ENCODE measurements around the gene TMEM233.
"Not testable (repeated sequence)": the region's sequence is repeated elsewhere in the genome, so short reads cannot be mapped to it uniquely, and the experiment has no call there.

TMEM233 gene

GRCh38 chr12:119603767-119604166 is 10.2 kb downstream of the TMEM233 start:
- H3K4me3 ChIP-seq (ENCODE audit: low read depth in 1 of 2, low read length in 2 of 2): no peak overlapping the region
- H3K27ac ChIP-seq (ENCODE audit: low read depth, low read length): no peak overlapping the region
- H3K36me3 ChIP-seq (ENCODE audit: control insufficient read depth in 1 of 2, insufficient read depth in 2 of 2, low read length in 2 of 2): no peaks in the 10 kb centered on the region
- H3K9ac ChIP-seq (ENCODE audit: low read depth in 1 of 2, low read length in 2 of 2): no peak overlapping the region
- H3K4me1 ChIP-seq (ENCODE audit: control insufficient read depth in 1 of 2, insufficient read depth in 2 of 2, low read length in 2 of 2): no peaks in the 10 kb centered on the region
- H3K9me3 ChIP-seq (ENCODE audit: control insufficient read depth in 1 of 2, low read length in 2 of 2): no peaks in the 10 kb centered on the region
- no peaks in the 10 kb centered on the region for H3K27me3 ChIP-seq (ENCODE audit: control insufficient read depth in 1 of 2, insufficient read depth in 2 of 2, low read length in 2 of 2)

DNA sequence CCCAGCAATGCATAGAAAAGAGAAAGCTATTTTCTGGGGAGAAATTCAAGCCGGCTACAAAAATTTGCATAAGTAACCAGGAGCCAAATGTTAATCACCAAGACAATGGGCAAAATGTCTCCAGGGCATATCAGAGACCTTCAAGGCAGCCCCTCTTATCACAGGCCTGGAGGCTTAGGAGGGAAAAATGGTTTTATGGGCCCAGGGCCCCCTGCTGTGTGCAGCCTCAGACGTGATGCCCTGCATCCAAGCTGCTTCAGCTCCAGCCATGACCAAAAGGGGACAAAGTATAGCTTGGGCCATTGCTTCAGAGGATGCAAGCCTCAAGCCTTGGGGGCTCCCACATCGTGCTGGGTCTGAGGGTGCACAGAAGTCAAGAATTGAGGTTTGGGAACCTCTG is 15.8 kb downstream of the TMEM233 start:
- Histone ChIP-seq H3K9ac (ENCODE audit: low read depth in 1 of 2, low read length in 2 of 2) (no peak overlapping the region), H3K4me1 (ENCODE audit: control insufficient read depth in 1 of 2, insufficient read depth in 2 of 2, low read length in 2 of 2) (no peaks in the 10 kb centered on the region), H3K27ac (ENCODE audit: low read depth, low read length) (no peak overlapping the region)

GRCh38 chr12:119613319-119613936 is 19.9 kb downstream of the TMEM233 start:
- no peak overlapping the region for H3K4me3 ChIP-seq (ENCODE audit: low read depth in 1 of 2, low read length in 2 of 2)
- no peak overlapping the region for H3K27ac ChIP-seq (ENCODE audit: low read depth, low read length)
- no peaks in the 10 kb centered on the region for H3K36me3 ChIP-seq (ENCODE audit: control insufficient read depth in 1 of 2, insufficient read depth in 2 of 2, low read length in 2 of 2)
- H3K27me3 ChIP-seq (ENCODE audit: control insufficient read depth in 1 of 2, insufficient read depth in 2 of 2, low read length in 2 of 2): no peaks in the 10 kb centered on the region
- H3K9ac ChIP-seq (ENCODE audit: low read depth in 1 of 2, low read length in 2 of 2): no peak overlapping the region
- no peaks in the 10 kb centered on the region for H3K9me3 ChIP-seq (ENCODE audit: control insufficient read depth in 1 of 2, low read length in 2 of 2)
- no peaks in the 10 kb centered on the region for H3K4me1 ChIP-seq (ENCODE audit: control insufficient read depth in 1 of 2, insufficient read depth in 2 of 2, low read length in 2 of 2)

More for the DNA sequence above, 15.8 kb downstream of the TMEM233 start:
- Histone ChIP-seq H3K27me3 (ENCODE audit: control insufficient read depth in 1 of 2, insufficient read depth in 2 of 2, low read length in 2 of 2) (no peaks in the 10 kb centered on the region), H3K4me3 (ENCODE audit: low read depth in 1 of 2, low read length in 2 of 2) (no peak overlapping the region), H3K9me3 (ENCODE audit: control insufficient read depth in 1 of 2, low read length in 2 of 2) (no peaks in the 10 kb centered on the region), H3K36me3 (ENCODE audit: control insufficient read depth in 1 of 2, insufficient read depth in 2 of 2, low read length in 2 of 2) (no peaks in the 10 kb centered on the region)

GRCh38 chr12:119614705-119615104 is 21.1 kb downstream of the TMEM233 start:
- no peaks in the 10 kb centered on the region for H3K4me1 ChIP-seq (ENCODE audit: control insufficient read depth in 1 of 2, insufficient read depth in 2 of 2, low read length in 2 of 2)
- H3K4me3 ChIP-seq (ENCODE audit: low read depth in 1 of 2, low read length in 2 of 2): no peak overlapping the region
- H3K27ac ChIP-seq (ENCODE audit: low read depth, low read length): no peak overlapping the region
- no peaks in the 10 kb centered on the region for H3K36me3 ChIP-seq (ENCODE audit: control insufficient read depth in 1 of 2, insufficient read depth in 2 of 2, low read length in 2 of 2)
- H3K9me3 ChIP-seq (ENCODE audit: control insufficient read depth in 1 of 2, low read length in 2 of 2): no peaks in the 10 kb centered on the region
- no peak overlapping the region for H3K9ac ChIP-seq (ENCODE audit: low read depth in 1 of 2, low read length in 2 of 2)
- no peaks in the 10 kb centered on the region for H3K27me3 ChIP-seq (ENCODE audit: control insufficient read depth in 1 of 2, insufficient read depth in 2 of 2, low read length in 2 of 2)

GRCh38 chr12:119615518-119616475 is 22.2 kb downstream of the TMEM233 start:
- Histone ChIP-seq H3K4me3 (ENCODE audit: low read depth in 1 of 2, low read length in 2 of 2) (no peak overlapping the region), H3K27ac (ENCODE audit: low read depth, low read length) (no peak overlapping the region), H3K9ac (ENCODE audit: low read depth in 1 of 2, low read length in 2 of 2) (no peak overlapping the region), H3K9me3 (ENCODE audit: control insufficient read depth in 1 of 2, low read length in 2 of 2) (no peaks in the 10 kb centered on the region), H3K4me1 (ENCODE audit: control insufficient read depth in 1 of 2, insufficient read depth in 2 of 2, low read length in 2 of 2) (no peaks in the 10 kb centered on the region), H3K27me3 (ENCODE audit: control insufficient read depth in 1 of 2, insufficient read depth in 2 of 2, low read length in 2 of 2) (no peaks in the 10 kb centered on the region), H3K36me3 (ENCODE audit: control insufficient read depth in 1 of 2, insufficient read depth in 2 of 2, low read length in 2 of 2) (no peaks in the 10 kb centered on the region)

GRCh38 chr12:119618328-119618896 is 24.8 kb downstream of the TMEM233 start:
- H3K36me3 ChIP-seq (ENCODE audit: control insufficient read depth in 1 of 2, insufficient read depth in 2 of 2, low read length in 2 of 2); H3K4me3 ChIP-seq (ENCODE audit: low read depth in 1 of 2, low read length in 2 of 2); H3K4me1 ChIP-seq (ENCODE audit: control insufficient read depth in 1 of 2, insufficient read depth in 2 of 2, low read length in 2 of 2); H3K27me3 ChIP-seq (ENCODE audit: control insufficient read depth in 1 of 2, insufficient read depth in 2 of 2, low read length in 2 of 2); H3K9me3 ChIP-seq (ENCODE audit: control insufficient read depth in 1 of 2, low read length in 2 of 2); H3K27ac ChIP-seq (ENCODE audit: low read depth, low read length); H3K9ac ChIP-seq (ENCODE audit: low read depth in 1 of 2, low read length in 2 of 2): not testable (repeated sequence)

DNA sequence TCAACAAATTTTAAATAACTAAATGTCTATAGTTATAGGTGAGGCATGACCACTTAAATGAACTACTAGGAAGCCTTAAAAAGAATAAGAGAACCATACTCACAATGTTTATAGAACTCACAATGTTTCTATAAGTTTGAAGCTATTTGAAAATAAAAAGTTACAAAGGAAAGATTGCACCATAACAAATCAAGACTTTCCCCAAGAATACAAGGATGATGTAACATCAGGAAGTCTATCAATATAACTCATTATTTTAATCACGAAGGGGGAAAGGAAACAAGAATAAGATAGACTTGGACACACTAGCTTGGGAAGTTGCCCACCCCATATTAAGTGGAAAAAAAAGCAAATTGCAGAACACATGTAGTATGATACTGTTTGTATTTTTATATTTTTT is 26.9 kb downstream of the TMEM233 start:
- Histone ChIP-seq H3K27me3 (ENCODE audit: control insufficient read depth in 1 of 2, insufficient read depth in 2 of 2, low read length in 2 of 2) (peaks cover 0 to 4% of the 10 kb centered on the region in 2 donors), H3K4me1 (ENCODE audit: control insufficient read depth in 1 of 2, insufficient read depth in 2 of 2, low read length in 2 of 2) (no peaks in the 10 kb centered on the region), H3K27ac (ENCODE audit: low read depth, low read length) (no peak overlapping the region)

GRCh38 chr12:119621878-119622277 is 28.3 kb downstream of the TMEM233 start:
- H3K9ac ChIP-seq (ENCODE audit: low read depth in 1 of 2, low read length in 2 of 2): no peak overlapping the region
- H3K36me3 ChIP-seq (ENCODE audit: control insufficient read depth in 1 of 2, insufficient read depth in 2 of 2, low read length in 2 of 2): no peaks in the 10 kb centered on the region
- peaks cover 0 to 4% of the 10 kb centered on the region in 2 donors for H3K27me3 ChIP-seq (ENCODE audit: control insufficient read depth in 1 of 2, insufficient read depth in 2 of 2, low read length in 2 of 2)
- no peak overlapping the region for H3K27ac ChIP-seq (ENCODE audit: low read depth, low read length)
- H3K9me3 ChIP-seq (ENCODE audit: control insufficient read depth in 1 of 2, low read length in 2 of 2): no peaks in the 10 kb centered on the region
- no peaks in the 10 kb centered on the region for H3K4me1 ChIP-seq (ENCODE audit: control insufficient read depth in 1 of 2, insufficient read depth in 2 of 2, low read length in 2 of 2)
- H3K4me3 ChIP-seq (ENCODE audit: low read depth in 1 of 2, low read length in 2 of 2): no peak overlapping the region

More for the DNA sequence above, 26.9 kb downstream of the TMEM233 start:
- no peak overlapping the region for H3K9ac ChIP-seq (ENCODE audit: low read depth in 1 of 2, low read length in 2 of 2)
- H3K4me3 ChIP-seq (ENCODE audit: low read depth in 1 of 2, low read length in 2 of 2): no peak overlapping the region
- no peaks in the 10 kb centered on the region for H3K9me3 ChIP-seq (ENCODE audit: control insufficient read depth in 1 of 2, low read length in 2 of 2)
- H3K36me3 ChIP-seq (ENCODE audit: control insufficient read depth in 1 of 2, insufficient read depth in 2 of 2, low read length in 2 of 2): no peaks in the 10 kb centered on the region

DNA sequence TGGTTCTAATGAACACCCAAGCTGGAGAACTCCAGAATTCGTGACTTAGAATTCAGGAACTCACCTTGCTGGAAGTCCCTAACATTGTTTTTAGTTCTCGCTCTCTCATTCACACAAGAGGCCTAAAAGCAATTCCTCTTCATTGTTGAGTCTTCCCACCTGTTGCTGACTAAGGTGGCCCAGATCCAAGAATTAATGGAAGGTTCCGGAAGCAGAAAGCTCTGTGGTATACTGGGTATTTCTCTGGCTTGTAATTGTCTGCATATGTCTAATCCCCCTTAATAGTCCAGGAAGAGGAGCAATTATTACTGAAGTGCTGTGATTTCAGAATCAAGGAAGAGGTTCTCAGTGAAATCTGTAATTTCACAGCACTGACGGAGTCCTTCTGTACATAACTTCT is 31.4 kb downstream of the TMEM233 start:
- no peaks in the 10 kb centered on the region for H3K4me1 ChIP-seq (ENCODE audit: control insufficient read depth in 1 of 2, insufficient read depth in 2 of 2, low read length in 2 of 2)
- no peak overlapping the region for H3K4me3 ChIP-seq (ENCODE audit: low read depth in 1 of 2, low read length in 2 of 2)
- H3K9me3 ChIP-seq (ENCODE audit: control insufficient read depth in 1 of 2, low read length in 2 of 2): no peaks in the 10 kb centered on the region
- no peak overlapping the region for H3K27ac ChIP-seq (ENCODE audit: low read depth, low read length)
- H3K9ac ChIP-seq (ENCODE audit: low read depth in 1 of 2, low read length in 2 of 2): no peak overlapping the region
- H3K27me3 ChIP-seq (ENCODE audit: control insufficient read depth in 1 of 2, insufficient read depth in 2 of 2, low read length in 2 of 2): peaks cover 0 to 4% of the 10 kb centered on the region in 2 donors
- H3K36me3 ChIP-seq (ENCODE audit: control insufficient read depth in 1 of 2, insufficient read depth in 2 of 2, low read length in 2 of 2): no peaks in the 10 kb centered on the region

DNA sequence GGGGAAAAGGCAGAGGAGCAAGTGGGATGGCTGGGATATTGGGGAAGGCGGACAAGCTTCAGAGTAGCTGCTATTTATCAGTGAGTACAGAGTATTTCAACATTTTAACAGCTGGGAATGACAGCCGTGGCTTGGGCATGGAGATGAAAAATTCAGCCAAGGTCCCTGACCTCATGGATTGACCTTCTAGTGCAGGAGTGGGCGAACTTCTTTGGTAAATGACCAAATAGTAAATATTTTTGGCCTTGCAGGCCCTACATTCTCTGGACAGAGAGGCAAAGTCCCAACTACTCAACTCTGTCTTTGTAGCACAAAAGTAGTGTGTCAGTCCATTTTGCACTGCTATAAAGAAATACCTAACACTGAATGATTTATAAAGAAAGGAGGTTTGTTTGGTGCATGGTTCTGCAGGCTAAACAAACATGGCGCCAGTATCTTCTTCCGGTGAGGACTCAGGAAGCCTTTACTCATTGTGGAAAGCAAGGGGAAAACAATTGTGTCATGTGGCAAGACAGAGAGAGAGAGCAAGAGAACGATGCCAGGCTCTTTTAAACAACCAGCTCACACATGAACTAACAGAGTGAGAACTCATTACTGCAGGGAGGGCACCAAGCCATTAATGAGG is 33.6 kb downstream of the TMEM233 start:
- H3K9me3 ChIP-seq (ENCODE audit: control insufficient read depth in 1 of 2, low read length in 2 of 2): no peaks in the 10 kb centered on the region
- H3K4me3 ChIP-seq (ENCODE audit: low read depth in 1 of 2, low read length in 2 of 2): no peak overlapping the region
- peaks cover 0 to 4% of the 10 kb centered on the region in 2 donors for H3K27me3 ChIP-seq (ENCODE audit: control insufficient read depth in 1 of 2, insufficient read depth in 2 of 2, low read length in 2 of 2)
- no peaks in the 10 kb centered on the region for H3K36me3 ChIP-seq (ENCODE audit: control insufficient read depth in 1 of 2, insufficient read depth in 2 of 2, low read length in 2 of 2)
- H3K4me1 ChIP-seq (ENCODE audit: control insufficient read depth in 1 of 2, insufficient read depth in 2 of 2, low read length in 2 of 2): no peaks in the 10 kb centered on the region
- H3K27ac ChIP-seq (ENCODE audit: low read depth, low read length): no peak overlapping the region
- no peak overlapping the region for H3K9ac ChIP-seq (ENCODE audit: low read depth in 1 of 2, low read length in 2 of 2)
